Thyroid gland (tissue), 4 donors: ENCODE measurements around the gene ZGRF1. TPM values are rescaled to one million over a fixed set of nuclear protein-coding genes. Genes with fewer than 3 reads are reported as not detected.
"Not testable (repeated sequence)": the region's sequence is repeated elsewhere in the genome, so short reads cannot be mapped to it uniquely, and the experiment has no call there.

Experiments
- DNase-seq, 2 donors: peaks; one replicate each; pipeline ENCODE4 v3.0.0-alpha.2; 2019
- H3K27ac ChIP-seq, 3 donors: fragments of 200-600 bp; sonication (generic); 1 replicate in 2 of 3; 2 replicates in 1 of 3; pipeline ENCODE4 v1.5.1; 2016 to 2019; ENCODE audit warnings: mild to moderate bottlenecking in 1 of 3, moderate library complexity in 1 of 3
- H3K27me3 ChIP-seq: fragments of 200-600 bp; sonication (generic); one replicate; pipeline ENCODE4 v1.5.1; 2019
- H3K36me3 ChIP-seq, 2 donors: fragments of 200-600 bp; sonication (generic); one replicate each; pipeline ENCODE4 v1.5.1; 2016 to 2019
- H3K4me1 ChIP-seq, 2 donors: fragments of 200-600 bp; sonication (generic); one replicate each; pipeline ENCODE4 v1.5.1; 2017 to 2019
- H3K4me3 ChIP-seq, 3 donors: fragments of 200-600 bp; sonication (generic); replicated peaks in 1 of 3; 1 replicate in 2 of 3; 2 replicates in 1 of 3; pipeline ENCODE4 v1.5.1; 2016; ENCODE audit warnings: mild to moderate bottlenecking in 1 of 3
- H3K9me3 ChIP-seq: fragments of 200-600 bp; sonication (generic); one replicate; pipeline ENCODE4 v1.5.1; 2017
- CTCF ChIP-seq, 6 experiments: fragments of 200-600 bp in 3 of 6; fragments of 450-650 bp in 3 of 6; sonication (generic) in 3 of 6; IDR thresholded peaks; one replicate each; pipeline ENCODE4 v1.5.1; 2016 to 2019; ENCODE audit warnings: antibody characterized with exemption in 6 of 6, mild to moderate bottlenecking in 2 of 6, inconsistent platforms in 1 of 6, moderate library complexity in 1 of 6
- POLR2A ChIP-seq, 2 donors: fragments of 450-650 bp; IDR thresholded peaks; one replicate each; pipeline ENCODE4 v1.6.1; 2017; ENCODE audit warnings: antibody characterized with exemption in 2 of 2, mild to moderate bottlenecking in 2 of 2, moderate library complexity in 1 of 2
- WGBS, 2 donors: methylation state at CpG; one replicate each; pipeline ENCODE4 v1.1.5; 2017; 5-methylcytosine and 5-hydroxymethylcytosine counted together
- intact Hi-C: fragments of 100-400 bp; cut with DNase I; formaldehyde crosslinking; loops from one replicate; pipeline ENCODE4 v1.15.1; 2023
- total RNA-seq, 4 donors: library from RNA; depleted of rRNA; stranded (reverse); fragments of >200 nt; gene quantifications; one replicate each; pipeline ENCODE4 v1.2.3, GENCODE V29; 2016

The ZGRF1 gene
- total RNA-seq, 4 donors from 2014 or later: 5.2 to 9.0 (median 6.5) TPM

- no peaks in the 10 kb centered on the region for H3K36me3 ChIP-seq
- 96 to 97% methylated on average over 2 of the region's 2 CpGs for WGBS, 2 donors
- no peaks in the 10 kb centered on the region for H3K27me3 ChIP-seq
- H3K4me1 ChIP-seq: no peaks in the 10 kb centered on the region
- no peak for TF ChIP-seq POLR2A (IDR thresholded peaks at IDR 0.05)
- TF ChIP-seq CTCF (IDR thresholded peaks at IDR 0.05): no peak
- intact Hi-C loops: no loop called here
- no peaks in the 10 kb centered on the region for H3K9me3 ChIP-seq
- no peak overlapping the region for H3K4me3 ChIP-seq
- H3K27ac ChIP-seq: no peak overlapping the region
- DNase-seq: no peak
Observed at GRCh38 chr4:112562254-112562879, 74.3 kb downstream of the ZGRF1 start.

- intact Hi-C loops: no loop called here
- WGBS, 2 donors: 88 to 97% methylated on average over 2 of the region's 2 CpGs
- DNase-seq: no peak
- Histone ChIP-seq H3K4me1 (no peaks in the 10 kb centered on the region), H3K27ac (no peak overlapping the region), H3K9me3 (no peaks in the 10 kb centered on the region), H3K36me3 (no peaks in the 10 kb centered on the region), H3K4me3 (no peak overlapping the region), H3K27me3 (no peaks in the 10 kb centered on the region)
- TF ChIP-seq CTCF (IDR thresholded peaks at IDR 0.05): no peak
- TF ChIP-seq POLR2A (IDR thresholded peaks at IDR 0.05): no peak
Observed at GRCh38 chr4:112560084-112560483, 76.6 kb downstream of the ZGRF1 start.

- Histone ChIP-seq H3K27ac (no peak overlapping the region), H3K27me3 (no peaks in the 10 kb centered on the region), H3K4me3 (no peak overlapping the region), H3K36me3 (no peaks in the 10 kb centered on the region), H3K9me3 (no peaks in the 10 kb centered on the region), H3K4me1 (no peaks in the 10 kb centered on the region)
- no peak for DNase-seq
- WGBS, 2 donors: 97 to 98% methylated on average over 3 of the region's 3 CpGs
- no peak for TF ChIP-seq POLR2A (IDR thresholded peaks at IDR 0.05)
- no peak for TF ChIP-seq CTCF (IDR thresholded peaks at IDR 0.05)
- intact Hi-C loops: no loop called here
Observed at GRCh38 chr4:112559053-112559452, 77.7 kb downstream of the ZGRF1 start.

GRCh38 chr4:112557676-112558411, 78.9 kb downstream of the ZGRF1 start:
- TF ChIP-seq POLR2A (IDR thresholded peaks at IDR 0.05) (no peak), CTCF (IDR thresholded peaks at IDR 0.05) (no peak)
- Histone ChIP-seq H3K9me3 (no peaks in the 10 kb centered on the region), H3K27ac (no peak overlapping the region), H3K27me3 (no peaks in the 10 kb centered on the region), H3K36me3 (no peaks in the 10 kb centered on the region), H3K4me1 (no peaks in the 10 kb centered on the region), H3K4me3 (no peak overlapping the region)
- no peak for DNase-seq
- intact Hi-C loops: no loop called here
- WGBS, 2 donors: 86 to 89% methylated on average over 2 of the region's 2 CpGs

- H3K36me3 ChIP-seq, DNase-seq, intact Hi-C loops, H3K27ac ChIP-seq, H3K27me3 ChIP-seq, H3K4me3 ChIP-seq, H3K4me1 ChIP-seq, H3K9me3 ChIP-seq: not testable (repeated sequence)
- WGBS, 2 donors: 93 to 98% methylated on average over 3 of the region's 3 CpGs
Observed at GRCh38 chr4:112554271-112554670, 82.4 kb downstream of the ZGRF1 start.
